ENCODE data around the gene GRK6.

Gene GRK6

DNA sequence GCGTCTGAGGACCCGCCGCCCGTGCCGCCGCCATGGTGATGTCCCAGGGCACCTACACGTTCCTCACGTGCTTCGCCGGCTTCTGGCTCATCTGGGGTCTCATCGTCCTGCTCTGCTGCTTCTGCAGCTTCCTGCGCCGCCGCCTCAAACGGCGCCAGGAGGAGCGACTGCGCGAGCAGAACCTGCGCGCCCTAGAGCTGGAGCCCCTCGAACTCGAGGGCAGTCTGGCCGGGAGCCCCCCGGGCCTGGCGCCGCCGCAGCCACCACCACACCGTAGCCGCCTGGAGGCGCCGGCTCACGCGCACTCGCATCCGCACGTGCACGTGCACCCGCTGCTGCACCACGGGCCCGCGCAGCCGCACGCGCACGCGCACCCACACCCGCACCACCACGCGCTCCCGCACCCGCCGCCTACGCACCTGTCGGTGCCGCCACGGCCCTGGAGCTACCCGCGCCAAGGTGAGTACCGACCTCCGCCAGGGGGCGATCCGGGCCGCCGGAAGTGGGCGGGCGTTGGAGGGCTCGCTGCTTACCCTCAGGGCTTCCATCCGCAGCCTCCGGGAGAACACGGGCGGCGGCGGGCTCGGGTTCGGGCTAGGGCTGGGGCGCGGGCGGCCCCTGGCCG, 28.7 kb downstream of the GRK6 start:
- peak; percentile 94 for DNase-seq

DNA sequence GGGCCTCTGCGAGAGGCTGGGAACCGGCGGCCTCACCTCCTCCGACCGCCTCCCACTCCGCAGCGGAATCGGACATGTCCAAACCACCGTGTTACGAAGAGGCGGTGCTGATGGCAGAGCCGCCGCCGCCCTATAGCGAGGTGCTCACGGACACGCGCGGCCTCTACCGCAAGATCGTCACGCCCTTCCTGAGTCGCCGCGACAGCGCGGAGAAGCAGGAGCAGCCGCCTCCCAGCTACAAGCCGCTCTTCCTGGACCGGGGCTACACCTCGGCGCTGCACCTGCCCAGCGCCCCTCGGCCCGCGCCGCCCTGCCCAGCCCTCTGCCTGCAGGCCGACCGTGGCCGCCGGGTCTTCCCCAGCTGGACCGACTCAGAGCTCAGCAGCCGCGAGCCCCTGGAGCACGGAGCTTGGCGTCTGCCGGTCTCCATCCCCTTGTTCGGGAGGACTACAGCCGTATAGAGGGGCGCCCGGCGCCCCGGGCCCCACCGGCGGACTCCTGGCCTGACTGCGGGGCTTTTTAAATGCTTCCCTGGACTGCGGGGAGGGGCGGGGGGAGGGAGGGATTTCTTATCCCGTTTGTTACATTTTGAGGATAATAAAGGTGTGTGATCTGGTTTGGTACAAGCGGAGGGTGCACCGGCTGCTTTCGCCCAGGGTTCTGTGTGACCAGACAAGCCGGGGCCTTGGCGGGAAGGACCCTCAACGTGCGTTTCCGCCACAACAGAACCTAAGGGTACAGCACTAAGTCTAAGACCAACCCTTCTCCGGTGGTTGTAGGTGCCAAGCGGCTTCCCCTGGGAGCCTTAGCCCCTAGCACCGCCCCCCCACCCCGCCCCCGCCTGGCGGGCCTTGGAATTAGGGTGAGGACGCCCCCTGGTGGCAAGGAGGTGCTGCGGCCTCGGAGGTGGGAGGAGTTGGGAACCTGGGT, 29.4 kb downstream of the GRK6 start:
- DNase-seq, result peak; percentile 97

DNA sequence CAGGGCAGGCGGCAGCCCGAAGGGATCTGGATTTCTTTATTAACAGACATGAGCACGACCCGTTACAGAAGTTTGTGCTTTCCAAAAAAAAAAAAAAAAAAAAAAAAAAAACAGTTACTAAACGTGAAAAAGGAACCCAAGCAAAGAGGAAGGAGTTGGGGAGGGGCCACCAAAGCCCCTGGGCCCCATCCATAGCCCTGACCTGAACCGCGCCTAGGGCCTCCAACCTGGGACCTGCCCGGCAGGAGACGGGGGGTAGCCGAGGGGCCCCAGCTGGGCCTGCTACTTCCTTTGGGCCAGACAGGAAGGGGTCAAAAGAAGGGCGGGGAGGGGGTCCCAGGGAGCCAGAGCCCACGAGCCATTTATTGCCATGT, 30.1 kb downstream of the GRK6 start:
- no peak for DNase-seq

DNA sequence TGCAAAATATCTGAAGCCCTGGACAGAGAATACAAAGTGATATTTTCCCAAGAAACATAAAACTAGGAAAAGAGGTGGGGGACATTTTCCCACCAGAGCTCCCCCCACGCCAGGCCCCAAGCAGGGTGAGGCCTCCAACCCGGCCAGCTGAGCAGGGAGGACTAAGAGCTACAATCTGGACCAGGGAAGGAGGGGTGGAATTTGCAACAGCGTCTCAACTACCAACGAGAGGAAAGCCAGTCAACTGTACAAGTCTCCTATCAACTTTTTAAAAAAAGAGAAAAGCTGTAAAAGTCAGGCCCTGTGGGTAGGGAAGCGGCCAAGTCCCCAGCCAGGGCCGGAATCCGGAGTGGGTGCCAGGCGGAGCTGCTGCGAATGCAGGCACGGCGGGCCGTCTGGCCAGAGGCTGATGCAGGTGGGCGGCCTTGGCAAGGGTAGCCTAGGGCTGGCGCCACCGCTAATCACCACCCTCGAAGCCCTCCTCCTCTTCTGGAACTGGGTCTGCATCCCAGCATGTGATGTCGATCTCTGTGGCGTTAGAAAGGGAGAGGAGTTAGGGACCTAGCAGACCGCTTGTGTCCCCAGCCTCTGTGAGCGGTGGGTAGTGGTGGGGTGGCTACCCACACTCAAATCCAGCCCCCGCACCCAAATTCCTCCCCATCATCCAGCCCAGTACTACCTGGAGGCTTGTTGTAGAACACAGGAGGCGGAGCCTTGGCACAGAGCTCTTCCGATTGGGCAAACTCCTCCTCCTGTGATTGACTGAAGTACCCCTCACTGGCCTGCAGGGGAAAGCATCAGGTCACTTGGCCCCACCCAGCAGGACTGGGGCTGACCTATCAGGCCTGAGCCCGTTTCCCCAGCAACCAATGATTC, 30.7 kb downstream of the GRK6 start:
- DNase-seq, result peak; percentile 78

DNA sequence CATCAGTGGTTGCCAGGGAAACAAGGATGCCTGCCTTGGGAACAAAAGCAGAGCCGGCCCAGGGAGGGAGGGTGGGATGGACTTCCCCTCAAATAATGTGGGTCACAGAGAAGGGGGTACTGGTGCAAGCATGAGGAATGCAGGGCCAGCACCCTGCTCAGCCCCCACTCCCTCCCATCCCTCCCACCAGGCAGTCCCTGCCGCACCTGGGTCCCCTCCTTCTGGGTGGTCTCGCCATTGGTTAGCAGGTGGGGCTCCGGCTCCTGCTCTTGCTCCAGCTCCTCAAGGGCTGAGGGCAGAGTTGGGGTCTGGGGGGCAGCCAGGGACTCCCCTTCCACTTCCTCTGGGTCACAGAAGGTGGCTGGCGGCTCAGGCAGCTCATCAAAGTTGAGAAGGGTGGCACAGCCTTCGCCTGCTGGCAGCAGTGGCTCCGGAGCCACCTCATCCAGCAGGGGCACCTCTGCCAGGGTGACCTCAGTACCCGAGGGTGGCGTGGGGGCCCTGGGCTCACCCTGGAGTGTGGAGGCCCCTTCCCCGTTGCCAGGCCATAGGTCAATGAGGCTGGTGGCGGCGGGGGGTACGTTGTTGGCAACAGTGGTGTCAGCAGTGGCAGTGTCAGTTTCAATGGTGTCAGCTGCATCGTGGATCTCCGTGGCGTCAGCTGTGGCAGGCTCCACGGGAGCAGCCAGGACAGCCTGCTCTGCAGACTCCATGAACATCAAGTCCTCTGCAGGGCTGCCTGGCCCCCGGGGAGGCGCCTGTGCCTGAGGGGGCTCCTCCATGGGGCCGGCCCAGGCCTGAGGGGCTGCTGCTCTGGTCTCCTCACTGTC, 31.6 kb downstream of the GRK6 start:
- no peak for DNase-seq

DNA sequence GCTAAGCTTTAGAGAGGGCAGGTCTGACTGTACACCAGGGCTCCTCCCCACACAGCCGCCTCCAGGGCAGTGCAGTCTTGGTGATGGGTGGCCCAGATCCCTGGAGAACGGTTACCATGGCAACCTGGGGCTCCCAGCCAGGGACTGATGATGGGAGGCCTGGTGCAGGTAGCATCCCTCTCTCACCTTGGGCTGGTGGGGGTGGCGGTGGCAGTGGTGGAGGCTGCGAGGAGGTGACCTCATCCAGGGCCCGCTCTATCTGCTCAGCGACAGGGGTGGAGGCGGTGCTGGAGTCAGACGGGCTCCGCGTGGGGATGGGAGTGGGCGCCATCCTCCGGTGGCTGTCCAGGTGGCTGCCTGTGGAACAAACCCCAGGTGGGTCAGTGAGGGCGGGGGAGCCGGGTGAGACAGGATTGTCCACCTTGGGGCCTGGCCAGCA, 32.5 kb downstream of the GRK6 start:
- DNase-seq, result no peak

DNA sequence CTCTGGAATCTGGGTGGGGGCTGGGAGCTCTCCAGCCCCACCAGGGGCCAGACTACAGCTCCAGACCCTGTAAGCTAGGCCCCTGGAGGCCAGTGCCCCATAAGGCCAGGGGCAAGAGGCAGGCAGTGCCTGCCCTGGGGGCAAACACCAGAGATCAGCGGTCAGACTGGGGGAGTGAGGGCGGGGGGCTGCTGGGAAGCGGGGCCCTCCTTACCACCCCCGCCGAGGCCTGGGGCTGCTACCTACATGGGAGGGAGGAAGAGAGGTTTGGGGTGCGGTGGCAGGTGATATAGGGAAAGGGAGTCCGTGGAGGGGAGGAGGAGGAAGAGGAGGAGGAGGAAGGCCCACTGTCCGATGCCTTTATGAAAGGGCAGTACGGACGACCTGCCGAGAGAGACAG, 32.9 kb downstream of the GRK6 start:
- no peak for DNase-seq

DNA sequence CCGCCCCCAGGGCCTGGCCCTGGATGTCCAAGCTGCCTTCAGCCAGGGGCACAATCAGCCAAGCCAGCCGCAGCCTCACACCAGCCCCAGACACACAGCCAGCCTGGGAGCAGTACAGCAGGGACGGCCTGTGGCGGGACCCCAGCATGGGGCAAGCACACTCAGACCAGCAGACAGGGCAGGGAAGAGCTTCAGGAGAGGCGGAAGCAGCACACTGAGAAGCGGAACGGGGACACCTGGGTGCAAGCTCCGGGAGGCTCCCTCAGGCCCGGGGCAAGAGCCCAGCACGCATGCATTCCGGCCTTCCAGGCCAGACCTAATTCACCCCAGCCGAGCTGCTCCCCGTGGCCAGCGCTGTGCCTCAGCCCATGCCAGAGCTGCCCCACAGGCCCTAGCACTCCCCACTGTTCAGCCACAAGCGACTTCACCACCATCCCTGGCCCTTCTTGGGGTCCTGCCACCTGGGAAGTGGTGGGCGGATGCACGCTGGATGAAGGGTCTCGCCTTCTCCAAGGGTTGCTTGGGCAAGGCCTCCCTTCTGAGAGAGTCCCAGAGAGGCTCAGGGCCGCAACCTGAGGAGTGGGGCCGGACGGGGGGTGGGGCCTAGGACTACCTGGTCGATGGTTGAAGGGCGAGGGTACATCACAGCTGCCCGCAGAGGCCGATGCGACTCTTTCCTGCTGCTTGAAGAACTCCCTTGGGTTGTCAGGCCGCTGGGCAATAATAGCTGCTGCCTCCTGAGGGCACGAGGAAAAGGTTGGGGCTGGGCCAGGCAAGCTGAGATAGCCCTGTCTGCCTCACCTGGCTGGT, 33.5 kb downstream of the GRK6 start:
- no peak for DNase-seq

DNA sequence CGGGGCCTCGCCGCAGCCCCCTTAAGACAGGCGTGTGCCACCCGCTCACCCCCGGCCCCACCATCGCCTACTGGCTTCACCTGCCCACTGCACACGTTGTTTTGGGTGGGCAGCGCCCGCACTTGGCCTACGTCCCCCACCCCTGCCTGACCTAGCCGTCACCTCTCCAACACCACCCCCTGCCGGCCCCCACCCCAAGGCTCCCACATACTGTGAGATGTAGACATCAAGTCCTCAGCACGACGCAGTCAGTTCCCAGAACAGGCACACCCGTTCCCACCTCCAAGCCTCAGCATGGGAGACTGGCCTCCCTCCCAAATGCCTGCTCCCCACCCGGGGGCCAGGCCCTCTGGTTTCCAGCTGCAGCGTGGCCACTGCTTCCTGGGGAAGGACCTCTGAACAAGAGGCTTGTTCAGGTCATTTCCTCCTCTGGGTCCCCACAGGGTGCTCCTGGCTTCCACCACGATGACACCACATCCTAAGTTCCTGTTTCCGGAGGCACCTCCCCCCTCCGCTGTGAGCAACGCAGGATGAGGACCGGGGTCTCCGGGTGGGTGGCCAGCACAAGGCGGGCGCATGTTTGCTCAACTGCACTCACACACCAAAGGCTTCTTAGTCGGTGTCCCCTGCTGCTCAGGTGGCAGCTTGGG, 35.7 kb downstream of the GRK6 start:
- no peak for DNase-seq

DNA sequence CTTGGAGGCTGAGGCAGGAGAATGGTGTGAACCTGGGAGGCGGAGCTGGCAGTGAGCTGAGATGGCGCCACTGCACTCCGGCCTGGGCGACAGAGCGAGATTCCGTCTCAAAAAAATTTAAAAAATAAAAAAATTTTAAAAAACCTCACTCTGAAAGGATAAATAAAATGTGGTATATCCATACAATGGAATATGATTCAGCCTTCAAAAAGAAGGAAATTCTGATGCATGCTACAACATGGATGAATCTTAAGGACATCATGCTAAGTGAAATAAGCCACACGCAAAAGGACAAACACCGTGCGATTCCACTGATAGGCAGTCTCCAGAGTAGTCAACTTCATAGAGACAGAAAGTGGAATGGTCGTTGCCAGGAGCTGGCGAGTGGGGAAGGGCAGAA, 38.6 kb downstream of the GRK6 start:
- DNase-seq, result no peak

DNA sequence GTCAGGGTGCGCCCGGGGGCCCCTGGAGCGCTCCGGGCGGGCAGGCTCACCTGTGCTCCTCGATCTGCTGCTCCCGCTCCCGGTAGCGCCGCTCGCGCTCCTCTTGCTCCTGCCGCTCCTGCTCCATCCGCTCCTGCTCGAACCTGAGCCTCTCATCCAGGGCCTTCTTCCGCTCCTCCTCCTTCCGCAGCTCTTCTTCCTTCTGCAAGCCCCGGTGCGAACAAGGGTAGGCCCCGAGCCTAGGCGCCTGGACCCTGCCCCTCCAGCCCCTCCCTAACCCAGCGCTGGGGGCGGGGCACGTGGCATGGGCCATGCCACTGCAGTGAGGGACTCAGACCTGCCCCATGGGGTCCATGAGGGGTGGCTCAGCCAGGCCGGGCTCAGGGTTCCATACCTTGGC, 40.4 kb downstream of the GRK6 start:
- no peak for DNase-seq

DNA sequence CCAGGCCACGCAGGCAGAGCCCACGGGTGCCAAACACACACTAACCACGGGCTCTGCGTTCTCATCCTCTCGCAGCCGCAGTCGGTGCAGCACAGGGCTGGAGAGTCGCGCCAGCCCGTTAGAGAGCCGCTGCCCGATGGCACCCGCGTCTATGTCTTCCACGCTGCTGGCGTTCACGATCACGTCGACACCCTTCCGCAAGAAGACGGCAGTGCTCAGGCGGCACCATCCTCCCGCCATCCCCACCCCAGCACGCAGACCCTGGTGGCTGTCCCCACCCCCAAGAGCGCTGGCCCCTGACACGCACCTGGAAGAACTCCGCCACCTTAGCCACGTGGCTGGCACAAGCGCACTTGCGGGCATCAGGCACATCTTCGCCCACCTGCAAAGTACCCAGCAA, 41.0 kb downstream of the GRK6 start:
- no peak for DNase-seq

DNA sequence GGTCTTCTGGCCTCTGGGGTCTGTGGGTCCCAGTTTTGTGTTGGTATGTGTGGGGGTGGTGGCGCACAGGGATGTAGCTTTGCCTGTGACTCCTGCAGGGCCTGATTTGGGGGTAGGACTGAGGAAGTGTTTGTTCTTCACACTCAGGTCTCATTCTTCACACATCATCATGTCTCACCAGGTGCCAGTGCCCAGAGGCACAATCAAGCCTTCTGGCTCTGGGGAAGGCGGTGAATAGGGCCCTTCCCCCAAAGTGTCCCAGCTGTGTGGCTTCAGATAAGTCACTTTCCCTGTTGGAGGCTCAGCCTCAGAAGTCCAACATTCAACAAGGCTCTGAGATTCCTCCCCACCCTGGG, 41.8 kb downstream of the GRK6 start:
- DNase-seq, result no peak

DNA sequence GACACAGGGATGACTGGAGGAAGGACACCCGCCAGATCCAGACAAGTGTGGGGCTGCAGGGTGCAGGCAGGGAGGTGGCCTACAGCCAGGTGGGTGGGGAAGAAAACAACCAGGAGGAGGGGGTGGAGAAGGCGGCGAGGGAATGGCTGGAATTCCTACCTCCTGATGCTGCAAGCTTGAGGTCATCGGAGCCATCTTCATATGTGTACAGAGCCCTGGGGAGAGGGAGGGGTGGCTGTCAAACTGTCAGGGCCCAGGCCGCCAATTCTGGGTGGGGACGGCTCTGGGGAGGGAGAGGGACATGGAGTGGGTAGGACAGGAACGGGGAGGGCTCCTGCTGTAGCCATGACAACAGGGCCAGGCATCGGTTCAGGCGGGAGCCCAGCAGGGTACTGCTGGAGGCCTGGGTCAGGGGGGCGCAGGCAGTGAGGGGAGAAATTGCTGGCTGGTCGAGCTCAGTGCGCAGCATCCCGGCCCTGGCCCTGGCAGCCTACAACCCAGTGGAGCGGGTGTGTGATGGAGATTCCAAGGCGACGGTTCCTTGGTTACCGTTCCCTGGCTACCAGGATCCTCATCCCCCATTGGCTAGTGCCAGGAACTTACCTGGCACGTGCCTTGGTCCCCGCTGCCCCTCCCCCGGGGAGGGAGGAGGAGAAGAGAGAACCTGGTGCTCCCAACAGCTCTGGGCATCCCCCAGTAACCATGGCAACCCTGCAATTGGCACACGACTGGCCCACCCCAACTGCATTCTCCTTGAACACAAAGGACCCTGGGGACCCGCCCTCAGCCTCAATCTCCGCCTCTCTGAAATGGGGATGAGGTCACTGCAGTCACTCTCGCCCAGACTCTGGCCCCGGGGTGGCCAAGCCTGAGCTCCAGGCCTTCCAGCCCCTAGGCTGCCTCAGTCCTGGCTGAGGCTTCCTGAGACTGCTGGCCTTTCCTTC, 42.5 kb downstream of the GRK6 start:
- DNase-seq, result no peak

DNA sequence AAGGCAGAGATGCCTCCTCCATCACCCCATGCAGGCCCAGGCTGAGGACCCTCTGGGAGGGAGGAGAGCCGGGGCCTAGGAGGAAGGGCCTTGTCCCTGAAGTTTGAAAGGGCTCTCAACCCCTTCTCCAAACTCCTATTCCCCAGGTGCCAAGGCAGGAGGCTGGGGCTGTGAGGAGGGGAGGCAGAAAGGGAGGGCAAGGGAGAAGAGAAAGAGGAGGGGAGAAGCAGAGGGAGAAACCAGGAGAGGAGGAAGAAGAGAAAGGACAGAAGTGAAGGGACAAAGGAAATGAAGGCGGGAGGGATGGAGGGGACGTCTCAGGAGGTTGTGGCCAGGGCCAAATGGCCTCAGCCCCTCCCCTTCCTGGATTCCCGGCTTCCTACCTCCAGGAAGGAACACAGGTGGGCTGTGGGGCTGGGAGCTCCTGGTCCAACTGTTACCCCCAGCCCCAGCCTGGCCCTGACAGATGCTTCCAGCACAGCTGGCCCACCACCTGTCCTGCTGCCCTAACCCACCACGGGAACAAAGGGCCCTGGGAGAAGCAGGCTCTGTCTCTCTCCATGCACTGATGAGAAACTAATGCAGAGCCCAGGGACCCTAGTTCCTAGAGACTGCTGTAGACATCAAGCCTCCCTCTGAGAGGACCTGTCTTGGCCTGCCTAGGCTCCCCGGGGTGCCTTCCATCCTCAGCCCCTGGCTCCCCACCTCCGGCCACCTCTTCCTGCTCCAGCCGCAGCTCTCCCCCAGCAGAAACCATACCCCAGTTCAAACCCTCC, 43.5 kb downstream of the GRK6 start:
- DNase-seq, result no peak

DNA sequence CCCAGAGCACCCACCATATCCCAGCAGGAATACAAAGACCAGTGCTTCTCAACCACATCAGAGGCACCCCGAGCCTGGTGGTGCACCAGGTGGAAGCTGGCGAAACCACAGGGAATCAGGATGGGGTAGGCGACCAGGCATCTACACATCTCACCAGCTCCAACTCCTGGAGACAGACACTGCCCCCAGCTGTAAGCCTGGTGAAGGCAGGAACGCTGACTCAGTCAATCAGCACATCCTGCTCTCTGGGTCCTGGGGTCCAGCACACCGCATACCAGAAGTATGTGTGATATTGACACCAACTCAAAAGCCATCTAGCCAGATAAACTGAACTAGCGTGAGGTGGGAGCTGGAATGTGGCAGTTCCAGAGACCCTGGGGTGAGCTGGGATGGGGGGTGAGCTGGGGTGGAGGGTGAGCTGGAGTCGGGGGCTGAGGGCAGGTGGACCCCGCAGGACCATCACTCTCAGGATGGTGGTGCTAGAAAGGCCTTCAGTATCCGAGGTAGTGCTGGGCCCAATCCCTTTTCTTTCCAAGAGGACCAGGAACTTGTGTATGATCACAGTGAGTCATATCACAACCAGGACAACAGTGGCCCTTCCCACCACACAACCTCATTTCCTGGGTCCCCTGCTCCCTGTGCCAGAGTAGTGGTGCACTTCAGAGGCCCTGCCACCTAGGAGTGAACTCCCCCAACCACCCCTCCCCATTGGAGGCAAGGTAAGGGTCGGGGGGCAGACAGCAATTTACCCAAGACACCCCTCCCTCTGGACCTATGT, 44.5 kb downstream of the GRK6 start:
- DNase-seq, result no peak

DNA sequence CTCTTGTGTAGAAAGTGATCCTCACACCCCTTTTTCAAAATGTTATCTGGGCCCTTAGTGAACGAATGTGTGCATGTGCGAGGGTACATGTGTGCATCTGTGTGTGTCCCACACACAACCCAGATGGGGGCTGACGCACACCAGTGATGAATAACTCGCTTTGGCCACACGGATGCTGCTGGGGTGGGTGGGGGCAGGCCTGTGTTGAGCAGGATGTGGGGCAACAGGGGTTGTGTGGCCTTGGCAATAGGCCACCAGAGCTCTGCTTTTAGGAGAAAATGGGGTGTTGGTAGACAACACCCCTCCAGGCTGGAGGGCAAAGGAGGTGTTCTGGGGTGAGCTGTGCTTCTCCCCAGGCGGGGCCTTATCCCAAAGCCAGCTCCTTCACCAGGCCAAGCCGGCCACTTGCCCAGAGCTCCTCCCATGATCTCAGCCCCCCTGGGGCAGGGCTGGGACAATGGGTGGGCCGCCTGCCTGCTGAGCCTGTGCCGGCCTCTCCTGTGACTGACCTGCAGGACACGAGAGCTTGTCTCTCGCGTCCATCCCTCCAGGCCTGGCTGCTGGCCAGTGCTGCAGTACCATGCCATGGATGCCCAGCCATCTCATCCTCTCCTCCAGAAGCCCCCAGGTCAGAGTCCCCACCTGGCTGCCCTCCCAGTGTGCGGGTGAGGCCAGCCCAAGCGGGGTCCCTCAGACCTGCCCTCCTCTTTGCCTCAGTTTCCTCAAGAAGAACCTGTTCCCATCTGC, 45.3 kb downstream of the GRK6 start:
- DNase-seq, result no peak

Data from activated CD4-positive, alpha-beta T cell treated with anti-CD3 and anti-CD28 coated beads, Interleukin-2, Interleukin-6, amounts not matched to agents 100 ng/mL and 50 ng/mL, durations not matched to agents 16 hours and 8 hours (primary cell).